ENCODE data around the gene CCNJ. TPM values are rescaled to one million over a fixed set of nuclear protein-coding genes. Genes with fewer than 3 reads are reported as not detected.
A peak's percentile ranks its signal among the peaks of the same experiment; 100 is the strongest.

CCNJ gene
- total and polyA plus RNA-seq, 2 of the 13 experiments (the other 11 are each of a cell fraction or from before 2014, with no cell fraction given), result 14.1 to 21.5 TPM

DNA sequence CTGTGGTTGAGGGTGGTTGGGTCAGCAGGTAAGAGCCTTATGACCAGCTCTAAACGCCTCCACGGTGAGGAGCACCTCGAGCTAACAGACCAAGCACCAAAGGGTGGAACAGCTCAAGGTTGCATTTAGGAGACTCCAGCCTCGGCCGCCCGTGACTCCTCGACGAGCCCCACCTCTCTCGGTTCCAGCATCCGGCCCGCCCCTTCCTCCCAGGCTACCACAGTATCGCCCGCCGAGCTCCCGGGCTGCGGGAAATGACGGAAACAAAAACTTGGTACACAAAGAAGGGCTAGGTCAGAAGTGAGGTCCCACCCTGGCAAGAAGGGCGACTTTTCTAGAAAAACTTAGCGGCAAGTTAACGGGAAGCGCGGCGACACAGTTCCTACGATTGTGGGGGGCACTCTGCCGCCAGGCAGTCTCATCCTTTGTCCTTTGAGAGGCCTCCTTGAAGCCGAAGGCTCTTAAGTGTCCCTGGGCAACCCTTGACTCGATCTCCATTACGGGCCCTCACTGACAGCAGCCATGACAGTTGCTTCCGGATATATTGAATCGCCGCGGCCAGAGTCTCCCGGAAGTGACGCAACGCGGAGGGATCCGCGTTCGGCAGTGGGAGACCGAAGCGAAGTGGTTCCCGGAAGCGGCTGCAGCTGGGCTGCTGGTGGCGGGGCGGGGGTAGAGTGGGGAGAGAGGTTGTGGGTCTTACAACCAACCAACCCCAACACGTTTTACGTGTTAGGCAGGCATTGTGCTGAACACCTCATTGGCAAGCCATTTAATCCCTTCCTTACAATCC, 46.5 kb downstream of the CCNJ start (continued):
- TF ChIP-seq, protein P1, sequence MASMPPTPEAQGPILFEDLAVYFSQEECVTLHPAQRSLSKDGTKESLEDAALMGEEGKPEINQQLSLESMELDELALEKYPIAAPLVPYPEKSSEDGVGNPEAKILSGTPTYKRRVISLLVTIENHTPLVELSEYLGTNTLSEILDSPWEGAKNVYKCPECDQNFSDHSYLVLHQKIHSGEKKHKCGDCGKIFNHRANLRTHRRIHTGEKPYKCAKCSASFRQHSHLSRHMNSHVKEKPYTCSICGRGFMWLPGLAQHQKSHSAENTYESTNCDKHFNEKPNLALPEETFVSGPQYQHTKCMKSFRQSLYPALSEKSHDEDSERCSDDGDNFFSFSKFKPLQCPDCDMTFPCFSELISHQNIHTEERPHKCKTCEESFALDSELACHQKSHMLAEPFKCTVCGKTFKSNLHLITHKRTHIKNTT (CRISPR knock-in tag; IDR thresholded peaks at IDR 0.05), result no peak
- TF ChIP-seq FLYWCH1 (CRISPR knock-in tag; IDR thresholded peaks at IDR 0.05) (no peak), AGO2 (optimal IDR thresholded peaks at IDR 0.05; ENCODE audit: low read depth, low read length) (peak; percentile 57), ZNF782 (CRISPR knock-in tag; IDR thresholded peaks at IDR 0.05; ENCODE audit: borderline replicate concordance) (peak; percentile 41; the same call in 1 of the 2 replicates), SKI (IDR thresholded peaks at IDR 0.05; ENCODE audit: partially characterized antibody) (no peak), SETDB1 (CRISPR knock-in tag; IDR thresholded peaks at IDR 0.05; ENCODE audit: borderline replicate concordance) (no peak), ZNF776 (CRISPR knock-in tag; IDR thresholded peaks at IDR 0.05) (no peak), ATF7-NPFF (CRISPR knock-in tag; IDR thresholded peaks at IDR 0.05; ENCODE audit: low read depth) (peak; percentile 45; the same call in 1 of the 2 replicates), DNMT1 (CRISPR knock-in tag; IDR thresholded peaks at IDR 0.05) (0 out of 2 replicates have a peak, but pooled peaks have one; percentile 58), ATF1 (CRISPR knock-in tag; IDR thresholded peaks at IDR 0.05) (peak; percentile 96), ZNF205 (CRISPR knock-in tag; IDR thresholded peaks at IDR 0.05) (peak; percentile 70; the same call in 1 of the 2 replicates), RFXAP (CRISPR knock-in tag; IDR thresholded peaks at IDR 0.05; ENCODE audit: borderline replicate concordance) (no peak; the same call in 1 of the 2 replicates), RNF2 (conservative IDR thresholded peaks at IDR 0.05; ENCODE audit: low read depth) (no peak), ZNF317 (CRISPR knock-in tag; IDR thresholded peaks at IDR 0.05) (peak; percentile 52; the same call in 1 of the 2 replicates), FOXC1 (CRISPR knock-in tag; IDR thresholded peaks at IDR 0.05; ENCODE audit: borderline replicate concordance) (no peak; the same call in 1 of the 2 replicates), ZBTB1 (CRISPR knock-in tag; IDR thresholded peaks at IDR 0.05; ENCODE audit: borderline replicate concordance) (no peak; the same call in 1 of the 2 replicates), ZNF343 (CRISPR knock-in tag; IDR thresholded peaks at IDR 0.05) (no peak), ISX (CRISPR knock-in tag; conservative IDR thresholded peaks at IDR 0.05) (no peak), MAFK (conservative IDR thresholded peaks at IDR 0.05 in 1 of 2, IDR thresholded peaks at IDR 0.05 in 1 of 2; ENCODE audit: low read length in 2 of 2) (no peak), NR2F6 (IDR thresholded peaks at IDR 0.05) (no peak; the same call in 1 of the 2 replicates), NR2F6 (CRISPR knock-in tag; IDR thresholded peaks at IDR 0.05) (peak; percentile 53), SMARCC2 (IDR thresholded peaks at IDR 0.05) (no peak), ZNF513 (CRISPR knock-in tag; conservative IDR thresholded peaks at IDR 0.05) (no peak)
- TF ChIP-seq, protein P2, sequence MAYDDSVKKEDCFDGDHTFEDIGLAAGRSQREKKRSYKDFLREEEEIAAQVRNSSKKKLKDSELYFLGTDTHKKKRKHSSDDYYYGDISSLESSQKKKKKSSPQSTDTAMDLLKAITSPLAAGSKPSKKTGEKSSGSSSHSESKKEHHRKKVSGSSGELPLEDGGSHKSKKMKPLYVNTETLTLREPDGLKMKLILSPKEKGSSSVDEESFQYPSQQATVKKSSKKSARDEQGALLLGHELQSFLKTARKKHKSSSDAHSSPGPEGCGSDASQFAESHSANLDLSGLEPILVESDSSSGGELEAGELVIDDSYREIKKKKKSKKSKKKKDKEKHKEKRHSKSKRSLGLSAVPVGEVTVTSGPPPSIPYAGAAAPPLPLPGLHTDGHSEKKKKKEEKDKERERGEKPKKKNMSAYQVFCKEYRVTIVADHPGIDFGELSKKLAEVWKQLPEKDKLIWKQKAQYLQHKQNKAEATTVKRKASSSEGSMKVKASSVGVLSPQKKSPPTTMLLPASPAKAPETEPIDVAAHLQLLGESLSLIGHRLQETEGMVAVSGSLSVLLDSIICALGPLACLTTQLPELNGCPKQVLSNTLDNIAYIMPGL (CRISPR knock-in tag; IDR thresholded peaks at IDR 0.05; ENCODE audit: borderline replicate concordance in 1 of 2, low read depth in 1 of 2), result peak; percentile 80 to 89; a peak in 3 of 4 replicates
- TF ChIP-seq, protein P3, sequence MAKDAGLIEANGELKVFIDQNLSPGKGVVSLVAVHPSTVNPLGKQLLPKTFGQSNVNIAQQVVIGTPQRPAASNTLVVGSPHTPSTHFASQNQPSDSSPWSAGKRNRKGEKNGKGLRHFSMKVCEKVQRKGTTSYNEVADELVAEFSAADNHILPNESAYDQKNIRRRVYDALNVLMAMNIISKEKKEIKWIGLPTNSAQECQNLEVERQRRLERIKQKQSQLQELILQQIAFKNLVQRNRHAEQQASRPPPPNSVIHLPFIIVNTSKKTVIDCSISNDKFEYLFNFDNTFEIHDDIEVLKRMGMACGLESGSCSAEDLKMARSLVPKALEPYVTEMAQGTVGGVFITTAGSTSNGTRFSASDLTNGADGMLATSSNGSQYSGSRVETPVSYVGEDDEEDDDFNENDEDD (CRISPR knock-in tag; IDR thresholded peaks at IDR 0.05; ENCODE audit: borderline replicate concordance), result peak; percentile 90; the same call in 1 of the 2 replicates

All from HepG2 (cell line).